Measurements from ENCODE around the gene ADGRL3.

DNA sequence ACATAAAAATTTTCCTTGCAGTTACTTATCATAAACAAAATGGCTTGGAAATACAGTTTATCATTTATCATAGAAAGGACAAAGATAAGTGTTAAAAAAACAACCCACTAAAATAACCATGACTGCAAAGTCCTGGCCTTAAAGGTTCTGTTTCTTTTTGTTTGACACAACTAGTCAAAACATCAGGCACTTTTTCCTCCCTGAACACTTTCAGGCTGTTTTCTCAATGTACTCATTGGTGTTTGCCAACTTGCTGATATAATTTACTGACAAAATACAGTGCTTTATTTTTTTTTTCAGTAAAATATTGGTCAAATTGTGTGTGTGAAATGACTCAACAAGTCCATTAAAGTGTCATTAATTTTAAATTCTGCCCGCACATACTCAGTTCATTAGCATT, 156.6 kb downstream of the ADGRL3 start:
- TF ChIP-seq, protein P1, sequence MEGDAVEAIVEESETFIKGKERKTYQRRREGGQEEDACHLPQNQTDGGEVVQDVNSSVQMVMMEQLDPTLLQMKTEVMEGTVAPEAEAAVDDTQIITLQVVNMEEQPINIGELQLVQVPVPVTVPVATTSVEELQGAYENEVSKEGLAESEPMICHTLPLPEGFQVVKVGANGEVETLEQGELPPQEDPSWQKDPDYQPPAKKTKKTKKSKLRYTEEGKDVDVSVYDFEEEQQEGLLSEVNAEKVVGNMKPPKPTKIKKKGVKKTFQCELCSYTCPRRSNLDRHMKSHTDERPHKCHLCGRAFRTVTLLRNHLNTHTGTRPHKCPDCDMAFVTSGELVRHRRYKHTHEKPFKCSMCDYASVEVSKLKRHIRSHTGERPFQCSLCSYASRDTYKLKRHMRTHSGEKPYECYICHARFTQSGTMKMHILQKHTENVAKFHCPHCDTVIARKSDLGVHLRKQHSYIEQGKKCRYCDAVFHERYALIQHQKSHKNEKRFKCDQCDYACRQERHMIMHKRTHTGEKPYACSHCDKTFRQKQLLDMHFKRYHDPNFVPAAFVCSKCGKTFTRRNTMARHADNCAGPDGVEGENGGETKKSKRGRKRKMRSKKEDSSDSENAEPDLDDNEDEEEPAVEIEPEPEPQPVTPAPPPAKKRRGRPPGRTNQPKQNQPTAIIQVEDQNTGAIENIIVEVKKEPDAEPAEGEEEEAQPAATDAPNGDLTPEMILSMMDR (IDR thresholded peaks at IDR 0.05; ENCODE audit: insufficient read depth, low read depth, low read length): no peak
- no peak for TF ChIP-seq EZH2 (IDR thresholded peaks at IDR 0.05; ENCODE audit: insufficient read depth, low read length)
